ENCODE data around the gene TSC22D2. TPM values are rescaled to one million over a fixed set of nuclear protein-coding genes. Genes with fewer than 3 reads are reported as not detected.

TSC22D2 gene
- total and polyA plus RNA-seq, 2 donors (not counting 3 experiments of a cell fraction or from before 2014, with no cell fraction given), result 7.6 to 43.9 TPM

DNA sequence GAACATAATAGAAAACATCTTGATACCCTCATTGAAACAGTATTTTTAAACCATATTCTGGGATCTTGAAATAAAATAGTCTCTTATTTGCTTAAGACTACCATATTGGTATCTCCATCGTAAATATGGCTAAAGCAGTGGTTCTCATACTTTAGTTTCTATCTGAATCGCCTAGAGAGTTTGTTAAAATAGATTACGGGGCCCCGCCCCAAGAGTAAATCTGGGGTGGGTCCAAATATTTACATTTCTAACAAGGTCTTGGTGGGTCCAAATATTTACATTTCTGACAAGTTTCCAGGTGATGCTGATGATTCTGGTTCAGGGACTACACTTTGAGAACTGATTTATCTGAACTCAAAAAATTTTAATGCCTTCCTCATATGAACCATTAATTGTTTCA is 45.3 kb downstream of the TSC22D2 start:
- no TSS peak for BruUV-seq (replicated peaks)
- TF ChIP-seq GATA2 (IDR thresholded peaks at IDR 0.05; ENCODE audit: insufficient read depth, insufficient read length, low read depth, low read length) (no peak), MYC (IDR thresholded peaks at IDR 0.05; ENCODE audit: low read depth, low read length) (no peak), JUN (IDR thresholded peaks at IDR 0.05; ENCODE audit: borderline replicate concordance, insufficient read depth, insufficient read length, low read depth) (no peak), POLR2AphosphoS5 (IDR thresholded peaks at IDR 0.05; ENCODE audit: insufficient read depth, low read depth, low read length) (no peak), CTCF (IDR thresholded peaks at IDR 0.05; ENCODE audit: extremely low read depth in 1 of 2, insufficient read depth in 1 of 2, low read depth in 1 of 2, low read length in 2 of 2) (no peak), EZH2 (IDR thresholded peaks at IDR 0.05; ENCODE audit: borderline replicate concordance, low read depth, low read length, severe bottlenecking) (no peak), POLR2A (IDR thresholded peaks at IDR 0.05; ENCODE audit: low read depth, low read length) (no peak), FOS (IDR thresholded peaks at IDR 0.05; ENCODE audit: borderline replicate concordance, insufficient read depth, low read length) (no peak)
- TF ChIP-seq, protein P1, sequence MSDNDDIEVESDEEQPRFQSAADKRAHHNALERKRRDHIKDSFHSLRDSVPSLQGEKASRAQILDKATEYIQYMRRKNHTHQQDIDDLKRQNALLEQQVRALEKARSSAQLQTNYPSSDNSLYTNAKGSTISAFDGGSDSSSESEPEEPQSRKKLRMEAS (IDR thresholded peaks at IDR 0.05; ENCODE audit: insufficient read depth, insufficient read length), result no peak
- peaks cover 3% of the 10 kb centered on the region for H4K20me1 ChIP-seq (replicated peaks; ENCODE audit: control insufficient read depth, extremely low read depth, insufficient read depth, low read length)
- DNase-seq (ENCODE audit: low read depth, low spot score), result no peak
- no peak overlapping the region for H3K4me3 ChIP-seq (replicated peaks in 1 of 3; ENCODE audit: insufficient read depth in 1 of 3, low read depth in 1 of 3, low read length in 3 of 3)
- H3K9me3 ChIP-seq (replicated peaks; ENCODE audit: control insufficient read depth, insufficient read depth, low read length), result no peaks in the 10 kb centered on the region
- intact Hi-C loops (cut with micrococcal nuclease) (no loop called here), dilution Hi-C loops (cut with MboI; ENCODE audit: extremely low pct_ligation_motif_present, low sequenced_read_pairs) (no loop called here)
- no peak for FAIRE-seq
- no peaks in the 10 kb centered on the region for H3K27me3 ChIP-seq (ENCODE audit: control insufficient read depth in 2 of 2, insufficient read depth in 2 of 2, low read length in 2 of 2)
- H3K4me1 ChIP-seq (ENCODE audit: control insufficient read depth, extremely low read depth, insufficient read depth, low read length), result peaks cover 31% of the 10 kb centered on the region
- no peak overlapping the region for H2AFZ ChIP-seq (ENCODE audit: low read depth, low read length)
- H3K79me2 ChIP-seq (ENCODE audit: control insufficient read depth, insufficient read depth, low read length), result peaks cover 67% of the 10 kb centered on the region
- H3K4me2 ChIP-seq (ENCODE audit: insufficient read depth, low read length), result no peak overlapping the region
- no peaks in the 10 kb centered on the region for H3K9me1 ChIP-seq (replicated peaks; ENCODE audit: control insufficient read depth, extremely low read depth, insufficient read depth, low read length)
- ChIA-PET POLR2A (no interaction called here), CTCF (no interaction called here)
- peaks cover 0 to 3% of the 10 kb centered on the region in 2 experiments for H3K36me3 ChIP-seq (ENCODE audit: control insufficient read depth in 2 of 2, extremely low read depth in 1 of 2, insufficient read depth in 2 of 2, low read length in 2 of 2)
- no peak overlapping the region for H3K27ac ChIP-seq (ENCODE audit: insufficient read depth, low read depth, low read length)
- H3K9ac ChIP-seq (replicated peaks; ENCODE audit: extremely low read depth, insufficient read depth, low read length), result no peak overlapping the region

Measured in endothelial cell of umbilical vein (primary cell).